B cell (primary cell): ENCODE data around the gene IL34. TPM values are rescaled to one million over a fixed set of nuclear protein-coding genes. Genes with fewer than 3 reads are reported as not detected.
"Not testable (repeated sequence)": the region's sequence is repeated elsewhere in the genome, so short reads cannot be mapped to it uniquely, and the experiment has no call there.

Experiments used
- ATAC-seq: fragments of 200-7000 bp; cut with Tn5 transposase; one replicate; pipeline ENCODE4 v1.10.0; 2021; ENCODE audit warnings: low read depth, mild to moderate bottlenecking, moderate number of reproducible peaks, moderate library complexity
- CTCF ChIA-PET: fragments of 350-600 bp; sonication (Branson Sonifier 250); formaldehyde crosslinking; loops from one replicate; lab custom pipeline; 2021; ENCODE audit warnings: antibody characterized with exemption, inconsistent platforms; lab: Charles Lee
- POLR2A ChIA-PET: fragments of 350-600 bp; sonication (Branson Sonifier 250); formaldehyde crosslinking; loops from one replicate; lab custom pipeline; 2021; ENCODE audit warnings: antibody characterized with exemption; lab: Charles Lee
- DNase-seq: peaks from one replicate; pipeline ENCODE4 v3.0.0; 2013
- H2AFZ ChIP-seq: 2 replicates; pipeline ENCODE4 v1.6.1; 2012; ENCODE audit warnings: mild to moderate bottlenecking, low read depth, low read length; ENCODE audit not compliant: insufficient read depth, poor library complexity, severe bottlenecking
- H3K27ac ChIP-seq, 2 donors: 1 replicate in 1 of 2; 2 replicates in 1 of 2; pipeline ENCODE4 v1.5.1; 2012 to 2013; ENCODE audit warnings: low read length in 2 of 2, mild to moderate bottlenecking in 2 of 2, moderate library complexity in 1 of 2
- H3K27me3 ChIP-seq, 4 experiments: fragments of 200-600 bp in 1 of 4; sonication (generic) in 1 of 4; replicated peaks in 1 of 4; 1 replicate in 2 of 4; 2 replicates in 2 of 4; pipeline versions ENCODE4 v1.6.1 to v1.7.0; 2013 to 2016; ENCODE audit warnings: low read length in 3 of 4, mild to moderate bottlenecking in 2 of 4, mixed read lengths in 1 of 4, moderate library complexity in 1 of 4; ENCODE audit not compliant: insufficient read depth in 4 of 4, control insufficient read depth in 3 of 4; ENCODE audit errors: control extremely low read depth in 1 of 4
- H3K36me3 ChIP-seq, 2 experiments: replicated peaks in 1 of 2; 1 replicate in 1 of 2; 2 replicates in 1 of 2; pipeline versions ENCODE4 v1.6.1 to v1.7.1; 2013; ENCODE audit warnings: low read length in 1 of 2; ENCODE audit not compliant: insufficient read depth in 2 of 2, control insufficient read depth in 1 of 2; ENCODE audit errors: control extremely low read depth in 1 of 2, extremely low read depth in 1 of 2
- H3K4me1 ChIP-seq, 2 donors: fragments of 200-600 bp in 1 of 2; sonication (generic) in 1 of 2; 1 replicate in 1 of 2; 2 replicates in 1 of 2; pipeline versions ENCODE4 v1.5.1 to v1.6.1; 2013 to 2017; ENCODE audit warnings: low read length in 2 of 2; ENCODE audit not compliant: control insufficient read depth in 2 of 2, insufficient read depth in 2 of 2
- H3K4me2 ChIP-seq: replicated peaks from 2 replicates; pipeline ENCODE3; 2012; ENCODE audit warnings: mild to moderate bottlenecking, low read depth, low read length; ENCODE audit not compliant: poor library complexity, severe bottlenecking
- H3K4me3 ChIP-seq, 5 experiments: fragments of 200-600 bp in 1 of 5; sonication (generic) in 1 of 5; 1 replicate in 3 of 5; 2 replicates in 2 of 5; pipeline versions ENCODE4 v1.5.1 to v1.7.0; 2011 to 2016; ENCODE audit warnings: low read length in 4 of 5, mild to moderate bottlenecking in 4 of 5, low read depth in 2 of 5, control low read depth in 1 of 5, moderate library complexity in 1 of 5; ENCODE audit not compliant: insufficient read depth in 1 of 5; ENCODE audit errors: control extremely low read depth in 1 of 5, extremely low read depth in 1 of 5
- H3K79me2 ChIP-seq: fragments of 200-600 bp; sonication (generic); one replicate; pipeline ENCODE4 v1.6.0; 2016; ENCODE audit warnings: low read length; ENCODE audit not compliant: control insufficient read depth, insufficient read depth
- H3K9ac ChIP-seq: fragments of 200-600 bp; sonication (generic); 2 replicates; pipeline ENCODE4 v1.6.1; 2017; ENCODE audit warnings: mild to moderate bottlenecking, low read length, moderate library complexity
- H3K9me3 ChIP-seq, 3 donors: one replicate each; pipeline versions ENCODE4 v1.6.1 to v1.7.1; 2013; ENCODE audit warnings: low read length in 2 of 3; ENCODE audit not compliant: control insufficient read depth in 2 of 3, insufficient read depth in 1 of 3; ENCODE audit errors: control extremely low read depth in 1 of 3
- H4K20me1 ChIP-seq: 2 replicates; pipeline ENCODE4 v1.6.0; 2012; ENCODE audit warnings: mild to moderate bottlenecking, low read length; ENCODE audit not compliant: insufficient read depth, control insufficient read depth, poor library complexity, severe bottlenecking
- H3K27ac Mint-ChIP-seq: one replicate; pipeline ENCODE4 v1.8.0; 2021; ENCODE audit warnings: mixed read lengths
- H3K27me3 Mint-ChIP-seq: one replicate; pipeline ENCODE4 v1.8.0; 2021; ENCODE audit warnings: mixed read lengths
- H3K4me1 Mint-ChIP-seq: one replicate; pipeline ENCODE4 v1.8.0; 2021; ENCODE audit warnings: mixed read lengths
- H3K4me3 Mint-ChIP-seq: one replicate; pipeline ENCODE4 v1.8.0; 2021; ENCODE audit warnings: mixed read lengths
- H3K9me3 Mint-ChIP-seq: one replicate; pipeline ENCODE4 v1.8.0; 2022; ENCODE audit warnings: mixed read lengths; ENCODE audit not compliant: insufficient read depth
- EZH2 ChIP-seq: IDR thresholded peaks from 2 replicates; pipeline ENCODE4 v1.6.1; 2012; ENCODE audit warnings: borderline replicate concordance, low read depth, mild to moderate bottlenecking, moderate library complexity, low read length; ENCODE audit not compliant: insufficient read depth, poor library complexity, severe bottlenecking
- WGBS: methylation state at CpG from one replicate; pipeline ENCODE4 v1.1.5; 2013; ENCODE audit warnings: missing lambda C conversion rate; ENCODE audit not compliant: insufficient coverage; 5-methylcytosine and 5-hydroxymethylcytosine counted together
- intact Hi-C: fragments of 100-400 bp; cut with micrococcal nuclease; formaldehyde crosslinking; loops from one replicate; pipeline ENCODE4 v1.10.0; 2022
- polyA plus RNA-seq: library from polyadenylated mRNA; depleted of rRNA; stranded (reverse); fragments of >200 nt; gene quantifications from 2 replicates; pipeline ENCODE4 v1.2.3, GENCODE V29; 2012
- total RNA-seq, 2 donors: library from RNA; stranded (reverse); fragments of 120-200 nt in 1 of 2; gene quantifications; 1 replicate in 1 of 2; 2 replicates in 1 of 2; pipeline versions ENCODE4 v1.2.3 to v1.2.4, GENCODE V29; 2013 to 2022
- TF ChIP-seq, protein P1 (sequence below): fragments of 200-600 bp; IDR thresholded peaks from one replicate; pipeline ENCODE4 v1.8.0; 2022; ENCODE audit warnings: antibody characterized with exemption, mild to moderate bottlenecking

Gene IL34
- total and polyA plus RNA-seq, 2 donors (not counting 1 experiment from before 2014, with no cell fraction given) = 0.09 TPM; not detected in 1

DNA sequence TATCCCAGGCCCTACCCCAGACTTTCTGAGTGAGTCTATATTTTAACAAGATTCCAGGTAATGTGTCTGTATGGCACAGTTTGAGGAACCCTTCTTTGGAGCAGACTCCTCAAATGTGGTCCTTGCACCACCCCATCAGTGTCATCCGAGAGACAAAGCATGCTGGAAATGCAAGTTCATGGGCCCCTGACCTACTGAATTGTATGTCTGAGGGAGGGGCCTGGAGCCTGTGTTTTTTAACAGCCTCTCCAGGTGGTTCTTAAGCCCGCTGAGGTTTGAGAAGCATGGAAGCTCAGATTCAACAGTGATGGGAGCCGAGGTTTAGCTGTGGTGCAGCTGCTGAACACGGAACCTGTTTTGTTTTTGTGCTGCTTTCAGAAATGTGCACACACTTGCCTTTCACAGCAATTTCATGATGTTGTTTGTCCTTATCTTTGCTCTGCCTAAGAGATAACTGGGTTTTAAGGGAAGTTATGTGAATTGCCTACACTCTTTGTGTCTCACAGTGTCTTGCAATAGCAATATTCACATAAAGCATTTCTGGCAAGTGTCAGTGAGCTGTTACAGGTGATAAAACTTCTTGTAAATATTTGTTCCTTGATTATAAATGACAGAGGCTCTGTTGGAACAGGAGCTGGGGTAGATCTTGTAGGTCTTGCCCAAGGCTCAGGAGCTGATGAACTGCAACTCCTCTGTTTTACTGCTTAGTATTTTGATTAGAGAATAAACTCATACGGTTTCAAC, 32.0 kb upstream of the IL34 start:
- Histone ChIP-seq H3K4me2 (no peak overlapping the region), H3K9ac (no peak overlapping the region), H3K9me3 (no peaks in the 10 kb centered on the region), H3K27me3 (no peaks in the 10 kb centered on the region), H3K27ac (no peak overlapping the region), H3K4me1 (no peaks in the 10 kb centered on the region), H3K79me2 (no peaks in the 10 kb centered on the region), H3K36me3 (no peaks in the 10 kb centered on the region), H3K4me3 (no peak overlapping the region), H4K20me1 (no peaks in the 10 kb centered on the region), H2AFZ (no peak overlapping the region)
- no peak overlapping the region for H3K4me3 Mint-ChIP-seq
- TF ChIP-seq, protein P1, sequence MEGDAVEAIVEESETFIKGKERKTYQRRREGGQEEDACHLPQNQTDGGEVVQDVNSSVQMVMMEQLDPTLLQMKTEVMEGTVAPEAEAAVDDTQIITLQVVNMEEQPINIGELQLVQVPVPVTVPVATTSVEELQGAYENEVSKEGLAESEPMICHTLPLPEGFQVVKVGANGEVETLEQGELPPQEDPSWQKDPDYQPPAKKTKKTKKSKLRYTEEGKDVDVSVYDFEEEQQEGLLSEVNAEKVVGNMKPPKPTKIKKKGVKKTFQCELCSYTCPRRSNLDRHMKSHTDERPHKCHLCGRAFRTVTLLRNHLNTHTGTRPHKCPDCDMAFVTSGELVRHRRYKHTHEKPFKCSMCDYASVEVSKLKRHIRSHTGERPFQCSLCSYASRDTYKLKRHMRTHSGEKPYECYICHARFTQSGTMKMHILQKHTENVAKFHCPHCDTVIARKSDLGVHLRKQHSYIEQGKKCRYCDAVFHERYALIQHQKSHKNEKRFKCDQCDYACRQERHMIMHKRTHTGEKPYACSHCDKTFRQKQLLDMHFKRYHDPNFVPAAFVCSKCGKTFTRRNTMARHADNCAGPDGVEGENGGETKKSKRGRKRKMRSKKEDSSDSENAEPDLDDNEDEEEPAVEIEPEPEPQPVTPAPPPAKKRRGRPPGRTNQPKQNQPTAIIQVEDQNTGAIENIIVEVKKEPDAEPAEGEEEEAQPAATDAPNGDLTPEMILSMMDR = no peak
- no peak for TF ChIP-seq EZH2
- no peaks in the 10 kb centered on the region for H3K9me3 Mint-ChIP-seq
- ChIA-PET POLR2A (no interaction called here), CTCF (no interaction called here)
- no peak overlapping the region for H3K27ac Mint-ChIP-seq
- H3K27me3 Mint-ChIP-seq = peaks cover 3% of the 10 kb centered on the region
- H3K4me1 Mint-ChIP-seq = no peaks in the 10 kb centered on the region
- ATAC-seq (no peak), DNase-seq (no peak)
- intact Hi-C loops = no loop called here
- 97% methylated on average over 3 of the region's 5 CpGs for WGBS

DNA sequence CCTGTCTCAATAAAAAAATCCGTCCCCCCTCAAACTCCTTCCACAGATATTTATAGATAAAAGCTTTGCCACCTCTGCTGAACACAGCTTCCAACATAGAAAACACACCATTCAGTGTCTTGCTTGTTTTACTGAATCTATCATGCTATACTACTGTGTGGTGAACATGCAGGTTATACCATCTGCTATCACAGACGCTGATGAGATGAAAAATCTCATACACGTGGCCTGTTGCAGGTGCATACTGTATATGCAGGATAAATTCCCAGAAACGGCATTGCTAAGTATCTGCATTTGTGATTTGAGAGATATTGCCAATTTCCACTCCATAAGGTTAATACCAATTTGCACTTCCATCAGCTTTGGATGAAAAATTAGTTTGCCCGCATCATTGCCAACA, 30.4 kb upstream of the IL34 start:
- Histone ChIP-seq H3K36me3 (no peaks in the 10 kb centered on the region), H3K27ac (no peak overlapping the region), H4K20me1 (no peaks in the 10 kb centered on the region), H3K79me2 (no peaks in the 10 kb centered on the region), H3K4me2 (no peak overlapping the region), H3K27me3 (no peaks in the 10 kb centered on the region), H3K4me1 (no peaks in the 10 kb centered on the region), H3K9me3 (no peaks in the 10 kb centered on the region), H3K9ac (no peak overlapping the region), H2AFZ (no peak overlapping the region), H3K4me3 (no peak overlapping the region)
- WGBS = no CpG with 5 or more reads among the region's 5 CpGs
- TF ChIP-seq EZH2 = no peak
- TF ChIP-seq, protein P1 = no peak
- Mint-ChIP-seq H3K9me3 (no peaks in the 10 kb centered on the region), H3K4me3 (no peak overlapping the region), H3K27ac (no peak overlapping the region), H3K4me1 (no peaks in the 10 kb centered on the region), H3K27me3 (peaks cover 7% of the 10 kb centered on the region)
- intact Hi-C loops = no loop called here
- ATAC-seq (no peak), DNase-seq (no peak)
- ChIA-PET CTCF (no interaction called here), POLR2A (no interaction called here)

DNA sequence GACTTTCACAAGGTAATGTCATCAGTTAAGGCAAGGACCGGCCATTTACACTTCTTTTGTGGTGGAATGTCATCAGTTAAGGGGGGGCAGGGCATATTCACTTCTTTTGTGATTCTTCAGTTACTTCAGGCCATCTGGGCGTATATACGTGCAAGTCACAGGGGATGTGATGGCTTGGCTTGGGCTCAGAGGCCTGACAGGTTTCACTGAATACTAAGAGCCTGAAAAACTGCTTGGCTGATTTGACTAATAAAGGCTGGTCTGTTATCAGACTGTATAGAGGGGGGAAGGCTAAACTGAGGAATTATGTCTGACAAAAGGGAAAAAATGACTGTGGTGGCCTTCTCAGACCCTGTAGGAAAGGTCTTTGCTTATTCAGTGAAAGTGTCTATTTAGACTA, 24.5 kb upstream of the IL34 start:
- H3K27me3 ChIP-seq, H3K4me1 Mint-ChIP-seq, H3K4me2 ChIP-seq, H3K27ac ChIP-seq, H3K79me2 ChIP-seq, H3K9me3 Mint-ChIP-seq, DNase-seq, H3K27me3 Mint-ChIP-seq, H3K36me3 ChIP-seq, H3K4me1 ChIP-seq, H3K9me3 ChIP-seq, H3K4me3 ChIP-seq, H3K9ac ChIP-seq, H3K27ac Mint-ChIP-seq, H4K20me1 ChIP-seq, CTCF ChIA-PET, H3K4me3 Mint-ChIP-seq, POLR2A ChIA-PET, H2AFZ ChIP-seq, intact Hi-C loops, ATAC-seq: not testable (repeated sequence)
- WGBS = 85% methylated on average over 3 of the region's 3 CpGs
